KMS-11 (cell line): ENCODE measurements around the gene RORB.

Experiments
- H2AFZ ChIP-seq: fragments of 200-600 bp; sonication (generic); 2 replicates; pipeline ENCODE4 v1.6.1; 2016; ENCODE audit warnings: antibody characterized with exemption, mixed run types, low read depth
- H3K27ac ChIP-seq: fragments of 200-600 bp; sonication (generic); 2 replicates; pipeline ENCODE4 v1.6.1; 2016; ENCODE audit warnings: mild to moderate bottlenecking, mixed run types
- H3K27me3 ChIP-seq: fragments of 200-600 bp; sonication (generic); 2 replicates; pipeline ENCODE4 v1.6.1; 2017; ENCODE audit warnings: mild to moderate bottlenecking, low read depth, mixed run types, moderate library complexity; ENCODE audit not compliant: insufficient read depth
- H3K36me3 ChIP-seq: fragments of 200-600 bp; sonication (generic); 2 replicates; pipeline ENCODE4 v1.6.1; 2017; ENCODE audit warnings: mild to moderate bottlenecking, mixed run types; ENCODE audit not compliant: insufficient read depth
- H3K4me1 ChIP-seq: fragments of 200-600 bp; sonication (generic); 2 replicates; pipeline ENCODE4 v1.6.1; 2016; ENCODE audit warnings: mild to moderate bottlenecking, low read depth, mixed run types; ENCODE audit not compliant: poor library complexity, severe bottlenecking
- H3K4me2 ChIP-seq: fragments of 200-600 bp; sonication (generic); 2 replicates; pipeline ENCODE4 v1.7.0; 2016; ENCODE audit warnings: mild to moderate bottlenecking, mixed run types
- H3K4me3 ChIP-seq: fragments of 200-600 bp; sonication (generic); IDR thresholded peaks from 2 replicates; pipeline ENCODE4 v1.6.1; 2017; ENCODE audit warnings: low read depth, low read length, mixed read lengths; ENCODE audit not compliant: insufficient read depth
- H3K79me2 ChIP-seq: fragments of 200-600 bp; sonication (generic); 2 replicates; pipeline ENCODE4 v1.6.1; 2016; ENCODE audit warnings: low read depth, mixed run types; ENCODE audit not compliant: insufficient read depth
- H3K9ac ChIP-seq: fragments of 200-600 bp; sonication (generic); 2 replicates; pipeline ENCODE4 v1.6.1; 2016; ENCODE audit warnings: mild to moderate bottlenecking, mixed run types
- H4K20me1 ChIP-seq: fragments of 200-600 bp; sonication (generic); 2 replicates; pipeline ENCODE4 v1.6.1; 2016; ENCODE audit warnings: mild to moderate bottlenecking, mixed run types; ENCODE audit not compliant: insufficient read depth
- CTCF ChIP-seq: fragments of 200-600 bp; sonication (generic); conservative IDR thresholded peaks from 2 replicates; pipeline ENCODE4 v1.6.1; 2017; ENCODE audit warnings: low read depth, mild to moderate bottlenecking, antibody characterized with exemption, low read length, moderate library complexity, mixed read lengths

RORB gene

GRCh38 chr9:74556685-74557084, 59.5 kb downstream of the RORB start:
- Histone ChIP-seq H3K27me3 (no peaks in the 10 kb centered on the region), H3K4me2 (no peak overlapping the region), H3K9ac (no peak overlapping the region), H4K20me1 (no peaks in the 10 kb centered on the region), H3K79me2 (no peaks in the 10 kb centered on the region), H3K27ac (no peak overlapping the region), H3K36me3 (no peaks in the 10 kb centered on the region), H2AFZ (no peak overlapping the region), H3K4me3 (no peak overlapping the region), H3K4me1 (no peaks in the 10 kb centered on the region)
- no peak for TF ChIP-seq CTCF

- no peaks in the 10 kb centered on the region for H3K27me3 ChIP-seq
- no peaks in the 10 kb centered on the region for H3K79me2 ChIP-seq
- H3K4me3 ChIP-seq, result no peak overlapping the region
- H3K4me1 ChIP-seq, result no peaks in the 10 kb centered on the region
- H2AFZ ChIP-seq, result no peak overlapping the region
- no peak overlapping the region for H3K9ac ChIP-seq
- H4K20me1 ChIP-seq, result no peaks in the 10 kb centered on the region
- no peak overlapping the region for H3K4me2 ChIP-seq
- no peaks in the 10 kb centered on the region for H3K36me3 ChIP-seq
- TF ChIP-seq CTCF, result no peak
- no peak overlapping the region for H3K27ac ChIP-seq
Measured at GRCh38 chr9:74557571-74557970, 60.4 kb downstream of the RORB start.

- Histone ChIP-seq H4K20me1 (no peaks in the 10 kb centered on the region), H3K27me3 (no peaks in the 10 kb centered on the region), H3K79me2 (no peaks in the 10 kb centered on the region), H3K4me2 (no peak overlapping the region), H3K27ac (no peak overlapping the region), H3K9ac (no peak overlapping the region), H3K4me1 (peaks cover 34% of the 10 kb centered on the region), H3K4me3 (no peak overlapping the region), H2AFZ (no peak overlapping the region), H3K36me3 (no peaks in the 10 kb centered on the region)
- TF ChIP-seq CTCF, result no peak
Measured at GRCh38 chr9:74562611-74563010, 65.5 kb downstream of the RORB start.

GRCh38 chr9:74570879-74571512, 73.9 kb downstream of the RORB start:
- Histone ChIP-seq H3K4me2 (no peak overlapping the region), H3K9ac (no peak overlapping the region), H3K36me3 (no peaks in the 10 kb centered on the region), H3K79me2 (no peaks in the 10 kb centered on the region), H4K20me1 (no peaks in the 10 kb centered on the region), H3K27me3 (no peaks in the 10 kb centered on the region), H2AFZ (no peak overlapping the region), H3K27ac (no peak overlapping the region), H3K4me1 (peaks cover 64% of the 10 kb centered on the region), H3K4me3 (no peak overlapping the region)
- peak; percentile 70 for TF ChIP-seq CTCF
